ENCODE data around the gene UGGT1. TPM values are rescaled to one million over a fixed set of nuclear protein-coding genes. Genes with fewer than 3 reads are reported as not detected.

Gene UGGT1
- total RNA-seq, 1 experiment from 2014 or later = 77.5 TPM

DNA sequence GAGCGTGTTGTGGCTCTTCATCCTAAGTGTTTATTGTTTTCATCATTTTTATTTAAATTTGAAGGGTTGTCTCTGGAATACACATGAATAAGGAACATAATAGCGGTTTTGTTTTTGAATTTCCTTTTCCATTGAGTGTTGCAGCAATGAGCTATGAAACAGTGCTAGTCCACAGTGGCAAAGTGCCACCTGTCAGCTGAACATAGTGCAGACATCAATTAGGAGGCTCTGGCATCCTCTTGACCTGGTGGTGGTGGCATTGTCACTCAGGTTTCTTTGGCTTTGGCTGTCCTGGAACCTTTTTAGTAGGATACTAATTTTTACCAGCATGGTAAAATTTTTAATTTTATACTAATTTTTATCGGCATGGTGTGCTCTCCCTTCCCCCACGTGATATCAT lies 63.2 kb downstream of the UGGT1 start:
- Histone ChIP-seq H3K9me3 (no peaks in the 10 kb centered on the region), H3K27me3 (replicated peaks; ENCODE audit: control insufficient read depth, insufficient read depth, low read length) (no peaks in the 10 kb centered on the region), H3K36me3 (ENCODE audit: control insufficient read depth, insufficient read depth, low read length) (peaks cover 2% of the 10 kb centered on the region; the same call in 1 of the 2 replicates), H3K4me1 (no peaks in the 10 kb centered on the region), H3K4me3 (ENCODE audit: low read depth, low read length) (no peak overlapping the region)
- intact Hi-C loops (cut with micrococcal nuclease; ENCODE audit: unreplicated experiment) = no loop called here
- ChIA-PET POLR2A (no interaction called here), CTCF (interaction anchor here (1.3 kb wide), 1 partner anchor 16 kb away, joined by 3 read pairs; no protein-coding TSS in a partner anchor)
- no peak overlapping the region for H3K27ac Mint-ChIP-seq (ENCODE audit: unreplicated experiment)
- no peaks in the 10 kb centered on the region for H3K4me1 Mint-ChIP-seq (ENCODE audit: low read depth, unreplicated experiment)
- TF ChIP-seq, protein P1, sequence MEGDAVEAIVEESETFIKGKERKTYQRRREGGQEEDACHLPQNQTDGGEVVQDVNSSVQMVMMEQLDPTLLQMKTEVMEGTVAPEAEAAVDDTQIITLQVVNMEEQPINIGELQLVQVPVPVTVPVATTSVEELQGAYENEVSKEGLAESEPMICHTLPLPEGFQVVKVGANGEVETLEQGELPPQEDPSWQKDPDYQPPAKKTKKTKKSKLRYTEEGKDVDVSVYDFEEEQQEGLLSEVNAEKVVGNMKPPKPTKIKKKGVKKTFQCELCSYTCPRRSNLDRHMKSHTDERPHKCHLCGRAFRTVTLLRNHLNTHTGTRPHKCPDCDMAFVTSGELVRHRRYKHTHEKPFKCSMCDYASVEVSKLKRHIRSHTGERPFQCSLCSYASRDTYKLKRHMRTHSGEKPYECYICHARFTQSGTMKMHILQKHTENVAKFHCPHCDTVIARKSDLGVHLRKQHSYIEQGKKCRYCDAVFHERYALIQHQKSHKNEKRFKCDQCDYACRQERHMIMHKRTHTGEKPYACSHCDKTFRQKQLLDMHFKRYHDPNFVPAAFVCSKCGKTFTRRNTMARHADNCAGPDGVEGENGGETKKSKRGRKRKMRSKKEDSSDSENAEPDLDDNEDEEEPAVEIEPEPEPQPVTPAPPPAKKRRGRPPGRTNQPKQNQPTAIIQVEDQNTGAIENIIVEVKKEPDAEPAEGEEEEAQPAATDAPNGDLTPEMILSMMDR (IDR thresholded peaks at IDR 0.05; ENCODE audit: insufficient read depth in 1 of 2, low read depth in 1 of 2, low read length in 1 of 2, severe bottlenecking in 1 of 2, unreplicated experiment in 1 of 2) = no peak
- no TSS peak for BruUV-seq (replicated peaks)
- H3K27me3 Mint-ChIP-seq (ENCODE audit: insufficient read depth, unreplicated experiment) = no peaks in the 10 kb centered on the region
- H3K4me3 Mint-ChIP-seq (ENCODE audit: unreplicated experiment) = no peak overlapping the region
- peaks cover 46% of the 10 kb centered on the region for H3K36me3 Mint-ChIP-seq (ENCODE audit: insufficient read depth, unreplicated experiment)
- DNase-seq = no peak
- H3K9me3 Mint-ChIP-seq (ENCODE audit: unreplicated experiment) = no peaks in the 10 kb centered on the region

DNA sequence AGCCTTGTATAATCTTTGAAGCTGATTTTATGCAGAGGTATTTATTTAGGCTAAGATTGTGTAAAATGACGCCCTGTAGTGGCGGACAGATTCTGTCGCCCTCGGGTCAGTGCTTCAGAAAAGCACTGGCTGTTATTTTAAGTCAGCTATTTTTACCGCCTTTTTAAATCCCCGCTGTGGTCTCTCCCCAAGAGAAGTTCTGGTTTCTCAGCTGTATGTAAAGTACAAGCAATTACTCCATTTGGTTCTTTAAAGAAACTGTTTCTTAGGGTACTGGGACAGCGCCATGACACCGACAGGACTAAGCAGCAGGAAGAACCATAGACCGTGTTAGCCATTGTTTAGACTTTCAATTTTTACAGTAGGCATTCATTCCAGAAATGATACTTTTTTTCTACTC lies 65.0 kb downstream of the UGGT1 start:
- H3K27me3 Mint-ChIP-seq (ENCODE audit: insufficient read depth, unreplicated experiment) = no peaks in the 10 kb centered on the region
- peaks cover 3% of the 10 kb centered on the region for H3K36me3 ChIP-seq (ENCODE audit: control insufficient read depth, insufficient read depth, low read length)
- intact Hi-C loops (cut with micrococcal nuclease; ENCODE audit: unreplicated experiment) = no loop called here

DNA sequence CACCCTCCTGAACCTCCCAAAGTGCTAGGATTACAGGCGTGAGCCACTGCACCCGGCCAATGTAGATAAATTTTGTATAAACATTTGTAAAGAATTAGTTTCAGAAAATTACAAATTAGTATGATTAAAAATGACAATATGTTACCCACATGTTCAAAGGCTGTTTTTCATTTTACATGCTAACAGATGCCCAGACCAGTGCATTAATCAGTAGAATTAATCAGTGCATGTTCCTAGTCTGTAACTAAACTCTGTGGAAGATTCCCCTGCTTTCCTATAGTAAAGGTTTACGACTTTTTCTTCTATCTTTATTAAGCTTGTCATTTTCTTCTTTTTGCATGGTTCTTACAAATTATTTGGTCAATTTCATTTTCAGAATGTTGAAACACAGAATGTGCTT lies 65.8 kb downstream of the UGGT1 start:
- Mint-ChIP-seq H3K4me1 (ENCODE audit: low read depth, unreplicated experiment) (no peaks in the 10 kb centered on the region), H3K27ac (ENCODE audit: unreplicated experiment) (no peak overlapping the region), H3K27me3 (ENCODE audit: insufficient read depth, unreplicated experiment) (no peaks in the 10 kb centered on the region), H3K36me3 (ENCODE audit: insufficient read depth, unreplicated experiment) (peaks cover 30% of the 10 kb centered on the region), H3K4me3 (ENCODE audit: unreplicated experiment) (no peak overlapping the region), H3K9me3 (ENCODE audit: unreplicated experiment) (no peaks in the 10 kb centered on the region)
- Histone ChIP-seq H3K36me3 (ENCODE audit: control insufficient read depth, insufficient read depth, low read length) (peaks cover 3% of the 10 kb centered on the region), H3K9me3 (no peaks in the 10 kb centered on the region), H3K27me3 (replicated peaks; ENCODE audit: control insufficient read depth, insufficient read depth, low read length) (no peaks in the 10 kb centered on the region), H3K4me1 (no peaks in the 10 kb centered on the region), H3K4me3 (ENCODE audit: low read depth, low read length) (no peak overlapping the region)
- no TSS peak for BruUV-seq (replicated peaks)
- ChIA-PET CTCF (no interaction called here), POLR2A (no interaction called here)
- no peak for DNase-seq
- TF ChIP-seq, protein P1 (IDR thresholded peaks at IDR 0.05; ENCODE audit: insufficient read depth in 1 of 2, low read depth in 1 of 2, low read length in 1 of 2, severe bottlenecking in 1 of 2, unreplicated experiment in 1 of 2) = no peak
- intact Hi-C loops (cut with micrococcal nuclease; ENCODE audit: unreplicated experiment) = no loop called here

More for the DNA sequence above, 65.0 kb downstream of the UGGT1 start:
- Mint-ChIP-seq H3K9me3 (ENCODE audit: unreplicated experiment) (no peaks in the 10 kb centered on the region), H3K4me1 (ENCODE audit: low read depth, unreplicated experiment) (no peaks in the 10 kb centered on the region), H3K4me3 (ENCODE audit: unreplicated experiment) (no peak overlapping the region), H3K27ac (ENCODE audit: unreplicated experiment) (no peak overlapping the region), H3K36me3 (ENCODE audit: insufficient read depth, unreplicated experiment) (peaks cover 37% of the 10 kb centered on the region)
- ChIA-PET POLR2A (no interaction called here), CTCF (interaction anchor here (0.6 kb wide), 1 partner anchor 255 kb away, joined by 6 read pairs; no protein-coding TSS in a partner anchor)
- TF ChIP-seq, protein P1 (IDR thresholded peaks at IDR 0.05; ENCODE audit: insufficient read depth in 1 of 2, low read depth in 1 of 2, low read length in 1 of 2, severe bottlenecking in 1 of 2, unreplicated experiment in 1 of 2) = no peak
- DNase-seq = no peak
- no peaks in the 10 kb centered on the region for H3K4me1 ChIP-seq
- no peak overlapping the region for H3K4me3 ChIP-seq (ENCODE audit: low read depth, low read length)
- no TSS peak for BruUV-seq (replicated peaks)
- H3K27me3 ChIP-seq (replicated peaks; ENCODE audit: control insufficient read depth, insufficient read depth, low read length) = no peaks in the 10 kb centered on the region
- no peaks in the 10 kb centered on the region for H3K9me3 ChIP-seq
